HG02973 (cell line): ENCODE results near the gene CCDC24.
A peak's percentile ranks its signal among the peaks of the same experiment; 100 is the strongest.

Experiments
- ATAC-seq: cut with Tn5 transposase; IDR thresholded peaks from one replicate; pipeline ENCODE4 v1.9.1; 2021; ENCODE audit warnings: moderate library complexity; ENCODE audit not compliant: unreplicated experiment

CCDC24 gene

DNA sequence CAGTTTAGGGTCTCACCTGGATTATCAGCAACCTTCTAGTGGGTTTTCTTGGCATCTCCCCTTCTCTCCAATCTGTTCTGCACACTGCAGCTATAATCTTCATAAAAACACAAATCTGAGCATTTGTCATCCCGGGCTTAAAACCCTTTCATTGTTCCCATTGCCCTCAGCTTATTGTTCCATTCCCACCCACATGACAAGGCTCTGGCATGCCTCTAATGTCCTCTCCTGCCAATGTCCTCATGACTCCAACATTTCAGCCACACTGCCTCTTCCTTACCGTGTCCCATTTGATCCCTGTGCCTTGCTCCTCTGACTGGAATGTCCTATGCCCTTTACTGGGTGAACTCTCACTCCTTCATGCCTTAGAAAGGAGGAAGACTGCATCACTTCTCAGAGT lies 29.1 kb upstream of the CCDC24 start:
- no peak for ATAC-seq

DNA sequence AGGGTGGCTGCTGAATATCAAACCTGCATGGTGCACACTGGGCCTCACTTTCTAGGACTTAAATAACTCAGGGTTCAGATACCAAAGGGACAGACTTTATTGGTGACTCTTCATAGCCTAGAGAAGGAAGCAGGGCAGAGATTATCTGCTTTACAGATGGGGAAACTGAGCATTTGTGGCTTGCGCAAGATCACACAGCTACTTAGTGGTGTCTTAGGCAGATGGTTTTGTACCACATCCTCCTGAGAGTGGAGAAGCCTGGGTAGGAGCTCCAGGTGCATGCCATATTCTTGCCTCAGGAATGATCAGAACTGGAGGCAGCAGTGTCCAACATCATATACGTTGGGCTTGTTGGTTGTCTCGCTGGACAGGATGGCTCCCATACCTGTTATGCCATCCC lies 28.4 kb upstream of the CCDC24 start:
- ATAC-seq: no peak

DNA sequence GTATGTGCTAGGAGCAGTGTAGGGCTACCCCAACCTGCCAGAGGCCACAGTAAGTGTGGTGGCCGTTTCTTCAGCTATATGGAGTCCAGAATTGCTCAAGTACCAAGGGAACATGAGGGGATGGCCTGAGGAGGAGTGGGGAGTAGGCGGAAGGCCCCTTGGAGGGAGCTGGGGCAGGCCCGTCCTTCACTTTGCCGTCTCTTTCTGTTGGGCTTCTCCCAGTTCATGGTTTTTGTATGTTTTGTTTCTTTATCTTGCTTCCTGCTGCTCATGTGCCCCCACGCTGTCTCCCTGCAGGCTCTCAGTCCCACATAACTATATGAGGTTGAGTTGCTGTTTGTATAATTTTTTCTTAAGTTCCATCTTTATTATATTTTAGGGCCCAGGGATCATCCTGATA lies 27.5 kb upstream of the CCDC24 start:
- no peak for ATAC-seq

DNA sequence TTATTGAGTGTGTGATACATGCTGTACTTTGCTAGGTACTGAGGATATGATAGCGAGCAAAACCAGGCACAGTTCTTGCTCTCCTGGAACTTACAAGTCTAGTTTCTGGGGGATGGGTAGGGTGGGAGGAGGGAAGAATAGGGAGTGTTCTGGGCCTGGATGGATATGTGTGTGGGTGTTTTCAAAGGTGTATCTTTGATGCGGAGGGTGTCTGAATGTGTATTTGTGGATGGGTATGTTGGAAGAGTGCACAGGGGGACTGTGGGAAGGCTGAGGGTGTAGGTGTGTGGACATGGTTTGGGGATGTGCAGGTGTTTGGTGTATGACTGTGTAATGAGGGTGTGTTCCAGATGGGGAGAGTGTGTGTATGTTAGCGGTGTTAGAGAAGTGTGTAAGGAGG lies 26.1 kb upstream of the CCDC24 start:
- ATAC-seq: no peak

DNA sequence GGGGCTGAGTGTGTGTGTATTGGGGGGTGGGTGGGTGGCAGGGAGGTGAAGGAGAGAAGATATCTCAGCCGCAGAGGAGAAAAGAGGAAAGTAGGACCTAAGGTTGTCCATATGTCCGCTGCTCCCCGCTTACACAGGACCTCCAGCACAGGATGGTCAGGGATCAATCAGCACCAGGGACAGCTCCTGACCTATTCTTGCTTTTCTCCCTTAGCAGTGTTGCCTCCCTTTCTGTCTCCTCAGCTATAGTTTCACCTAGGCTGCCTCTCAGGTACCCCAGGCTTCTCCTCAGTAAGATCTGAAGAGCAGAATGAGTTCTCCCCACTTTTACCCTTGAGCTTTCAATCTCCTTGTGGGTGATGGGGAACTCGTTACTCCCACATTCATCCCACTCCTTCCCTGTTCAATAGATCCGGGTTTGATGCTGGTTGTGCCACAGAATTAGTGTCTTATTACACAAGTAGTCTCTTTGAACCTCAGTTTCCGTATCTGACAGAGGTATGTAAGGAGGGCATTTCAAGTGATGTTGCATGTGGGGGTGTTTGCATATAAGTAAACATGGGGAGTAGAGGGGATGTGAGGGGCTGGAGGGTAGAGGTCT lies 23.0 kb upstream of the CCDC24 start:
- ATAC-seq: no peak

DNA sequence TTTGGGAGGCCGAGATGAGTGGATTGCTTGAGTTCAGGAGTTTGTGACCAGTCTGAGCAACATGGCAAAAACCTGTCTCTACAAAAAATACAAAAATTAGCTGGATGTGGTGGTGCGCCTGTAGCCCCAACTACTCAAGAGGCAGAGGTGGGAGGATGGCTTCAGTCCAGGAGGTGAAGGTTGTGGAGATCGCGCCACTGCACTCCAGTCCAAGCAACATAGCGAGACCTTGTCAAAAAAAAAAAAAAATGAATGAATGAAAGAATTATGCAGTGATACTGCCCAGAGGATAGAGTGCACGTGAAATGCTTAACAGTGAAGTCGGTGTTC lies 22.0 kb upstream of the CCDC24 start:
- no peak for ATAC-seq

DNA sequence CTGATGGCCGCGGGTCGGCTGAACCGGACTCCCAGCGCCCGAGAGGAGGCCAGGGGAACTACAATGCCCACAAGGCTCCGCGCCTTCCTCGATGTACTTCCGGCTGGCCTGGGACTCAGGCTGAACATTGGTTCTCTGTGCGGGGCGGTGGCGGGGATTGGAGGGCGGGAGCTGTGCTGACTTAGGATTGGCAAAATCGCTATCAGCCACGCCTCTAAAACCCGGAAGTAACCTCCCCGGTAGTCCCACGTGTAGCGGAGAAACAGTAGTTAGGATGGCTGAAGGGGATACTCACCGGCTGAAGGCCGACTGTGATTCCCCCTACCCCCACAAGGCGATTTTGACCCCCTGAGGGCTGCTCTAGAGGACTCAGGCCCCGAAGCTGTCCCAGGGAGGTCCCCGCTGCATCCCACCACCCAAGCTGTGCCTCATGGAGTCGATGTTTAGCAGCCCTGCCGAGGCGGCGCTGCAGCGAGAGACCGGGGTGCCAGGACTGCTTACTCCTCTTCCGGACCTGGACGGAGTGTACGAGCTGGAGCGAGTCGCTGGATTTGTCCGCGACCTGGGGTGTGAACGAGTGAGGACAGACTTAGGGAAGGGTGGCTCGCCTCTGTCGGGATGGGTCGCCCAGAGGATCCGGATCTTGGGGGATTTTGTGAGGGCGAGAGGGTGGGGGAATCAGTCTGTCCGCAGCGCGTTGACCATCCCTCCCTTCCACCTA lies 21.5 kb upstream of the CCDC24 start, which contains the start of gene DPH2:
Gene DPH2, plus strand, starts transcription at position 265 of the 721 bp plus-strand sequence. Its CDS starts 166 bp downstream, at position 431.
- peak; percentile 68 for ATAC-seq

DNA sequence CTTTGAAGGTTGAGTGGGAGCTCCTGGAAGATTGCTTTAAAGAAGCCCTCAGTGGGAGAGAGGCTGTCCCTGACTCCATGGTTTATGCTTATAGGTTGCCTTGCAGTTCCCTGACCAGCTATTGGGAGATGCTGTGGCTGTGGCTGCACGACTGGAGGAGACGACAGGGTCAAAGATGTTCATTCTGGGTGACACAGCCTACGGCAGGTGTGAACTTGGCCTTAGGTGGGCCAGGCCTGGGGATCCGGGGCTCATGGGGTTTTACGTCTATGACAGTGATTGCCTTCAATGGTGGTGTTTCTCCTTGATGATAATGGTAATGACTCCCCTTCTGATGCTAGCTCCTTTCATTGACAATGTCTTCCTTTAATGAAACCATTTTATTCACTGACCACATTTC lies 20.9 kb upstream of the CCDC24 start:
- no peak for ATAC-seq

DNA sequence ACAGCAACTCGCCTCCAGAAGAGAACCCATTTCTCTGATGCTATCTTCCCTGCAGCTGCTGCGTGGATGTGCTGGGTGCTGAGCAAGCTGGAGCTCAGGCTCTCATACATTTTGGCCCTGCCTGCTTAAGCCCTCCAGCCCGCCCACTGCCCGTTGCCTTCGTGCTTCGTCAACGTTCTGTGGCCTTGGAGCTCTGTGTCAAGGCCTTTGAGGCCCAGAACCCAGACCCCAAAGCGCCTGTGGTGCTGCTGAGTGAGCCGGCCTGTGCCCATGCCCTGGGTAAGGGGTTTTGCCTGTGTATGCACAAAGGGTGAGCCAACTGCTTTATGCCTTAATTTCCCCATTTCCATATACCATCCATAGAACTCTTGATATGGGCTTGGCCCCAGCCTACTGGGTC lies 20.5 kb upstream of the CCDC24 start:
- ATAC-seq: no peak

DNA sequence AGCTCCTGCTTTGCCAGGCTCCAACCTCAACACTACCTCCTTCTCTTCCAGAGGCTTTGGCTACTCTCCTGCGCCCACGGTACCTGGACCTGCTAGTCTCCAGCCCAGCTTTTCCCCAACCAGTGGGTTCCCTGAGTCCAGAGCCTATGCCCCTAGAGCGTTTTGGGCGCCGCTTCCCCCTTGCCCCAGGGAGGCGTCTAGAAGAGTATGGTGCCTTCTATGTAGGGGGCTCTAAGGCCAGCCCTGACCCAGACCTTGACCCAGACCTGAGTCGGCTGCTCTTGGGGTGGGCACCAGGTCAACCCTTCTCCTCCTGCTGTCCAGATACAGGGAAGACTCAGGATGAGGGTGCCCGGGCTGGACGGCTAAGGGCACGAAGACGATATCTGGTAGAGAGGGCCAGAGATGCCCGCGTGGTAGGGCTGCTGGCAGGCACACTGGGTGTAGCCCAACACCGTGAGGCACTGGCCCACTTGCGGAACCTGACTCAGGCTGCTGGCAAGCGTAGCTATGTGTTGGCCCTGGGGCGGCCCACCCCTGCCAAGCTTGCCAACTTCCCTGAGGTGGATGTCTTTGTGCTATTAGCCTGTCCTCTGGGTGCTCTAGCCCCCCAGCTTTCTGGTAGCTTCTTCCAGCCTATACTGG lies 19.9 kb upstream of the CCDC24 start:
- ATAC-seq: no peak

DNA sequence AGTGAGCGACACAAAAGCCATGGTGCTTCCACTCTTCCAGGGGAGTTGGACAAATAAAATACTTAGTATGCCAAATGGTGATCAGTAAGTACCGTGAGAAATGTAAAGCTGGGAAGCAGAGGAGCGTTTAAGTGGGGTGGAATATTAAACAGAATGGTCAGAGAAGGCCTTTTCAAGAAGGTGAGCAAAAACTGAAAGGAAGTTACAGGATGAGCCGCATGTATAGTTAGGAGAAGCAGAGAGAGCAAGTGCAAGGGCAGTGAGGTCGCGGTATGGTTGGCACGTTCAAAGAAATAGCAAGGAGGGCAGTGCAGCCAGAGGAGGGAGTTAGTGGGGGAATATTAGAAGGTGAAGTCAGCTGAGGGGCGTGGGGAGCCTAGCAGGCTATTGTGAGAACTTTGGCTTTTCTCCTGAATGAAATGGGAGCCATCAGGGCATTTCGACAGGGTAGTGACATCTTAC lies 17.4 kb upstream of the CCDC24 start:
- no peak for ATAC-seq

DNA sequence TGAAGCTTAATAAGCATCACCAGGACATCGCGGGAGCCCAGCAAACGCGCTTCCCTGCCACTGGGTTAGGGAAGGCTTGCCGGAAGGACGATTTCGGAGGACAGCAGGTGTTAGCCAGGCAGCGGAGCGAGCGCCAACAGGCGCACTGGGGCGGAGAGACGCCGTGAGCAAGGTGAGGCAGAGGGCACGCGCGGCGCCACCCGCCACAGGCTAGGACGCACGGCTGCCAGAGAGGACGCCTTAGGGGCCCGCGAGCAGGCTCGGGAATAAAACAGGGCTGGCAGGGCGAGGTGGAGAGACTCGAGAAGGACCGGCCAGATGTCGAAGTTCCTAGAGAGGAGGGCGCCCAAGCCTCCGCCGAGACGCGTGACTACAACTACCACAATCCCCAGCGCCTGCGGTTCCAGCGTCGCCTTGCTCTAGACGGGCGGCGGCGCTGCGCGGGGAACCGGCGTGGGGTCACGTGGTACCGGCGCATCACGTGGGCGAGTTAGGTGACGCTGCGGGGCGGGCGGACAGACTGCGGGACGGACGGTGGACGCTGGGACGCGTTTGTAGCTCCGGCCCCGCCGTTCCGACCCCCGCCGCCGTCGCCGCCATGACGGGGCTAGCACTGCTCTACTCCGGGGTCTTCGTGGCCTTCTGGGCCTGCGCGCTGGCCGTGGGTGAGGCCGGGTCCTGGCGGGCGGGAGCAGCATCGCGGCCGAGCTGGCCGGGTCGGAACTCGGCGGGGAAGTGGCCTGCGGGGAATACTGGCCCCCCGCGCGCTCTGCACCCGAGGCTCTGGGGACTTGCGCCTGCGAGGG lies 16.8 kb upstream of the CCDC24 start, which contains the start of gene ATP6V0B:
Gene ATP6V0B, plus strand, starts transcription at position 518 of the 806 bp plus-strand sequence. Its CDS starts 81 bp downstream, at position 599.
- peak; percentile 53 for ATAC-seq

DNA sequence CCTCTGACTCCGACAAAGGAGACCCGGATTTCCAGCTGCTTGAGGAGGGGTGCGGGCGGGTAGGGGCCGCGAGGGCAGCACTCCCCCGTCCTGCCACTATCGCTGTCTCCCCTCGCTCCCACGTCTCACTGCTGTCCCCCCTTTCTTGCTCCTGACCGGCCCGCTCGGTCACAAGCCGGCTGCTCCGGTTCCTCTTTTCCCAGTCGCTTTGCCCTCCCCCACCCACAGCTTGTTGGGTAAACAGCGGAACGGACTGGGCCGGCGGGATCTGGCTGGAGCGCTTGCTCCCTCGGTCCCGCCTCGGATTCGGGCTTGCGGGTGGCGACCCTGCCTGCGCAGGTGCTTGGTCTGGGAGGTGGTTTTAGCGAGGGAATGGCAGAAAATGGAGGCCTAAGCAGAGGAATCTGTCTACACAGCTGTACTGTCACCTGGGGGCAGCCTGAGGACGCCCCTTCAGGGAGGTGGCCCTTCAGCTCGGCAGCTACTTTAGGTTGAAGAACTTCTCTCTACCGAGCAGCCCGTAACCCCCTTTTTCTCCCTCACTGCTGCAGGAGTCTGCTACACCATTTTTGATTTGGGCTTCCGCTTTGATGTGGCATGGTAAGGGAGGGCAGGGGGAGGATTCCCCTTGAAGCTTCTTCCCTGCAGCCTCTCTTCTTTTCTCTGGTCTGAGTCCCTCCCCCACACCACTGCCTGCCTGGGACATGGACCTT lies 16.0 kb upstream of the CCDC24 start:
- peak; percentile 1 for ATAC-seq

DNA sequence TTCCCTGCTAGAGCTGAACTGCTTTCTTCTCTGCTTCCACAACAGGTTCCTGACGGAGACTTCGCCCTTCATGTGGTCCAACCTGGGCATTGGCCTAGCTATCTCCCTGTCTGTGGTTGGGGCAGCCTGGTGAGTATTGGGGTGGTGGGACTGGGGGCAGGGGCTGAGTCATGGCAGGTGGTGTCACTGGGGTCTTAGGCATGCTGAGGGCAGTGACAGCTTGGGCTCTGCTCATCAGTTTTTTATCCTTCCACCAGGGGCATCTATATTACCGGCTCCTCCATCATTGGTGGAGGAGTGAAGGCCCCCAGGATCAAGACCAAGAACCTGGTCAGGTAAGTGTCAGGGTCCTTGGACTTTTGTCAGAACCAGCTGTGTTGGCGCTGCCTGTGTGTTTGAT lies 15.4 kb upstream of the CCDC24 start:
- ATAC-seq: no peak

DNA sequence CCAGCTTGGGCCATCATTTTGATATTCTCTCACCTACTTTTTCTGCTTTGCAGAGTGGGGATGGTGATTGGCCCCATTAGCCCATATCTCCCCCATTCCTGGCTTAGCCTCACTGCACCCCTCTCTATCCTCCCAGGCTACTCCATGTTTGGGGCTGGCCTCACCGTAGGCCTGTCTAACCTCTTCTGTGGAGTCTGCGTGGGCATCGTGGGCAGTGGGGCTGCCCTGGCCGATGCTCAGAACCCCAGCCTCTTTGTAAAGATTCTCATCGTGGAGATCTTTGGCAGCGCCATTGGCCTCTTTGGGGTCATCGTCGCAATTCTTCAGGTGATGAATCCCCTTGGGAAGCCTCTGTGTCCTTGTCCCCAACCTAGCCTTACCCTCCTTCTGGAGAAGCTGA lies 14.5 kb upstream of the CCDC24 start:
- ATAC-seq: no peak

DNA sequence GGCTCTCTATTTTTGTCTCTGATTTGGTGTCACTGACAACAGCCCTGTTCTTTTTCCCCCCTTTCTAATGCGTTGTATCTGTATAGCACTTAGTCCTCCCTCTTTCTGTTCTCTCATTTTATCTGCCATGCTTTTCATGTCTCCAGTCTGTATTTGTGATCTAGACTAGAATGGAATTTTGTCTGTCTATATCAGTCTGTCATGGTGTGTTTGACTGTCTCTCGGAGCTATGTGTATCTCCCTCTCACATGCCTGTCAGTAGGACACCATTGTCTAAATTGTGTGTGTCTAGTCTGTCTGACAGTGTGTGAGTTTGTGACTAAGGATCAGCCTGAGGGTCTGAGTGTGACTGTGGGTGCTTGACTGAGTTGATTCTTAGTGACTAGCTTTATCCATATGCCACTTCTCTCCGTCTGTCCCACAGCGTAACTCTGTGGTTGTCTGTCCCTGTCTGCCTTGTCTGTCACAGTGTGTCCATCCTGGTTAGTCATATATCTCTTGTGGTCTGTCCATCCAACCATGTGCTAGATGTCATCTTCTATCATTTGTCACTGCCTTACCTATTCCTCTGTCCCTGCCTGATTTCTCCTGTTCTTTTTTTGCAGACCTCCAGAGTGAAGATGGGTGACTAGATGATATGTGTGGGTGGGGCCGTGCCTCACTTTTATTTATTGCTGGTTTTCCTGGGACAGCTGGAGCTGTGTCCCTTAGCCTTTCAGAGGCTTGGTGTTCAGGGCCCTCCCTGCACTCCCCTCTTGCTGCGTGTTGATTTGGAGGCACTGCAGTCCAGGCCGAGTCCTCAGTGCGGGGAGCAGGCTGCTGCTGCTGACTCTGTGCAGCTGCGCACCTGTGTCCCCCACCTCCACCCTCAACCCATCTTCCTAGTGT lies 13.8 kb upstream of the CCDC24 start:
- no peak for ATAC-seq

DNA sequence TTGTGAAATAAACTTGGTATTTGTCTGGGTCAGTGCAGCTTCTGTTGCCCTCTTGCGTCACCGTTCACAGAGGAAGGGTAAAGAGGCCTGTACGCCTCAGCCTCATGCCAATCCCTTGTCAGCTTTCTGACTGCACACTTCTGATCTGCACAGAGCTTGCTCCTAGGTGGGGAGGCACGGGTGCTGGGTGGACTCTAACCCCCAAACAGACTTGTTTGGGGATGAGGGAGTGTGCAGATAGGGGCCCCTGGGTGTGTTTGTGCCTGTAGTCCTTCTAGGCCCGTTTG lies 13.2 kb upstream of the CCDC24 start:
- ATAC-seq: no peak

DNA sequence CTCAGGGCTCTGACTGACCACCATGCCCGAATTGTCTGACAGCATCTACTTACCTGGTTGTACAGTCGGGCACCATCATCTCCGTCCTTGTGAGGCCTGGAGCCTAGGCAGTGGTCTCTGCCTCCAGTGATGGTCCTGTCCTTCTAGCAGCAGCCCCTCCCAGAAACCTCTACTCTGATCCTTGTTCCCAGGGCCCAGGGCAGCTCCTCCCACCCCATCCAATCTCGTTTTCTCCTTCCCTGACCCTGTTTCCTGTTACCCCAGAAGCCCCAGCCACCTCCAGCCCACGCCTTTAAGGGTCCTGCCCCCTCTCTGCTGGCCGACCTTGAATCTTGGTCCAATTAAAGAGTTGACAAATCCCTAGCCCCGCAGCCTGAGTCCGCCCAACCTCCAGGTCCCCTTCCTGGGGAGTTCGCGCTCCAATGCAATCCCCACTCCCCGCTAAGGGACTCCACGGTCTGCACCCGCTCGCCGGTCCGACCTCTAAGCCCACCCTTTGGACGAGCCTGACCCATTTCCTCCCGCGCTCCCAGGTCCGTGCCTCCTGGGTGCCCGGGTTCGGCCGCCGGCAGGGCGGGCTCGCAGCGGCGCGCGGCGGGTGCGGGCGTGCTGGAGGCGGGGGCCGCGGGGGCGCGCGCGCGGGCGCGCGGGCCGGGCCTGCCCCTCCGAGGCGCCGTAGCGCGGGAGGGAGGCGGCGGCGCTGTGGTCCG lies 12.7 kb upstream of the CCDC24 start, which contains the start of gene B4GALT2:
Gene B4GALT2, plus strand, starts transcription at position 660 of the 710 bp plus-strand sequence. CDS start 1,951 bp downstream, outside the sequence.
- no peak for ATAC-seq

DNA sequence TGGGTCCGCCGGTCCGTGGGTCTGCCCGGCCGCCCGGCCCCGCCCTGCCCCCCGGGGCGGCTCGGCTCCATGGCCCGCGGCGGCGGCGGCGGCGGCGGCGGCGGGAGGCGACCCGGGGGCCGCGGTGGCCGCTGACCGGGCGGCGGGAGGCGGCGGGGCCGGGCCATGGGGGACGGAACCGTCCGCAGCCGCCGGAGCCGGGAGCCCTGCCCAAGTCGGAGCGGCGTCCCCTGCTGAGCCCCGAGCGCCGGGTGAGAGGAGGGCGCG lies 12.2 kb upstream of the CCDC24 start:
- ATAC-seq: no peak
